GM19099 (cell line): ENCODE measurements around the gene PBX3.

Source experiments
- POLR2A ChIP-seq: IDR thresholded peaks from 3 replicates; pipeline ENCODE4 v1.6.1; 2011; ENCODE audit warnings: low read depth; ENCODE audit not compliant: insufficient read length; ENCODE audit errors: extremely low read depth

PBX3 gene

GRCh38 chr9:125969462-125969861 lies 222.3 kb downstream of the PBX3 start:
- no peak for TF ChIP-seq POLR2A

- TF ChIP-seq POLR2A: no peak
Measured at GRCh38 chr9:125969868-125970267, 222.7 kb downstream of the PBX3 start.

GRCh38 chr9:125970340-125970739 lies 223.2 kb downstream of the PBX3 start:
- no peak for TF ChIP-seq POLR2A

GRCh38 chr9:125971050-125971449 lies 223.9 kb downstream of the PBX3 start:
- no peak for TF ChIP-seq POLR2A

- TF ChIP-seq POLR2A: no peak
Measured at GRCh38 chr9:125972012-125972729, 225.0 kb downstream of the PBX3 start.

- no peak for TF ChIP-seq POLR2A
Measured at GRCh38 chr9:125973547-125973946, 226.4 kb downstream of the PBX3 start.

GRCh38 chr9:125974705-125975104 lies 227.5 kb downstream of the PBX3 start:
- no peak for TF ChIP-seq POLR2A

- TF ChIP-seq POLR2A: no peak
Measured at GRCh38 chr9:125977223-125977622, 230.1 kb downstream of the PBX3 start.

GRCh38 chr9:125979383-125979782 lies 232.2 kb downstream of the PBX3 start:
- TF ChIP-seq POLR2A: no peak

- TF ChIP-seq POLR2A: no peak
Measured at GRCh38 chr9:125982798-125983406, 235.7 kb downstream of the PBX3 start.

GRCh38 chr9:125983681-125984080 lies 236.5 kb downstream of the PBX3 start:
- TF ChIP-seq POLR2A: no peak

- no peak for TF ChIP-seq POLR2A
Measured at GRCh38 chr9:125984461-125984860, 237.3 kb downstream of the PBX3 start.

GRCh38 chr9:125985142-125985997 lies 238.2 kb downstream of the PBX3 start:
- no peak for TF ChIP-seq POLR2A

- no peak for TF ChIP-seq POLR2A
Measured at GRCh38 chr9:125985998-125986655, 239.0 kb downstream of the PBX3 start.

- no peak for TF ChIP-seq POLR2A
Measured at GRCh38 chr9:125986966-125987365, 239.8 kb downstream of the PBX3 start.
